PC-9 (cell line): ENCODE measurements around the gene NME7. TPM values are rescaled to one million over a fixed set of nuclear protein-coding genes. Genes with fewer than 3 reads are reported as not detected.

Source experiments
- BruUV-seq: library from RNA; stranded (reverse); fragments of 400-500 nt; replicated peaks from 2 replicates; lab custom pipeline; 2021; lab: Mats Ljungman, UMichigan
- CTCF ChIA-PET: fragments of 300-600 bp; sonication (Branson Sonifier 250); formaldehyde crosslinking; loops from one replicate; lab custom pipeline; 2022; ENCODE audit warnings: antibody characterized with exemption; lab: Charles Lee
- POLR2A ChIA-PET: fragments of 300-600 bp; sonication (Branson Sonifier 250); formaldehyde crosslinking; loops from one replicate; lab custom pipeline; 2022; ENCODE audit warnings: antibody characterized with exemption; ENCODE audit not compliant: unreplicated experiment; lab: Charles Lee
- DNase-seq, 2 experiments: peaks; one replicate each; pipeline versions ENCODE4 v3.0.0 to v3.0.0-alpha.2; 2015 to 2022; ENCODE audit warnings: mixed read lengths in 1 of 2
- H2AFZ ChIP-seq: fragments of 200-600 bp; sonication (generic); 2 replicates; pipeline ENCODE4 v1.8.1; 2017; ENCODE audit warnings: antibody characterized with exemption
- H3F3A ChIP-seq: fragments of 200-600 bp; sonication (generic); 2 replicates; pipeline ENCODE4 v1.8.1; 2017; ENCODE audit warnings: antibody characterized with exemption, mild to moderate bottlenecking, low read depth; ENCODE audit not compliant: insufficient read depth
- H3K27ac ChIP-seq: fragments of 200-600 bp; sonication (generic); 2 replicates; pipeline ENCODE4 v1.6.1; 2016; ENCODE audit warnings: mixed run types
- H3K27me3 ChIP-seq: fragments of 200-600 bp; sonication (generic); 2 replicates; pipeline ENCODE4 v1.6.1; 2016; ENCODE audit warnings: low read depth, mixed run types; ENCODE audit not compliant: insufficient read depth
- H3K36me3 ChIP-seq: fragments of 200-600 bp; sonication (generic); 2 replicates; pipeline ENCODE4 v1.6.1; 2016; ENCODE audit warnings: low read depth, mixed run types
- H3K4me1 ChIP-seq: fragments of 200-600 bp; sonication (generic); replicated peaks from 2 replicates; pipeline ENCODE4 v1.6.1; 2016; ENCODE audit warnings: mixed run types; ENCODE audit not compliant: insufficient read depth
- H3K4me2 ChIP-seq: fragments of 200-600 bp; sonication (generic); 2 replicates; pipeline ENCODE4 v1.6.1; 2017; ENCODE audit warnings: mixed run types
- H3K4me3 ChIP-seq: fragments of 200-600 bp; sonication (generic); 2 replicates; pipeline ENCODE4 v1.6.1; 2016; ENCODE audit warnings: mixed run types
- H3K79me2 ChIP-seq: fragments of 200-600 bp; sonication (generic); 2 replicates; pipeline ENCODE4 v1.6.1; 2017; ENCODE audit warnings: low read depth, mixed run types
- H3K9me2 ChIP-seq: fragments of 200-600 bp; sonication (generic); 2 replicates; pipeline ENCODE4 v1.8.1; 2017; ENCODE audit warnings: mild to moderate bottlenecking; ENCODE audit not compliant: insufficient read depth
- H3K9me3 ChIP-seq: fragments of 200-600 bp; sonication (generic); 2 replicates; pipeline ENCODE4 v1.8.1; 2016; ENCODE audit warnings: low read depth; ENCODE audit not compliant: insufficient read depth
- H4K20me1 ChIP-seq: fragments of 200-600 bp; sonication (generic); 2 replicates; pipeline ENCODE4 v1.8.1; 2017; ENCODE audit not compliant: insufficient read depth
- CTCF ChIP-seq: fragments of 200-600 bp; sonication (generic); conservative IDR thresholded peaks from 2 replicates; pipeline ENCODE4 v1.6.1; 2017; ENCODE audit warnings: mixed run types, antibody characterized with exemption, mild to moderate bottlenecking, moderate library complexity
- EZH2 ChIP-seq: fragments of 200-600 bp; sonication (generic); IDR thresholded peaks from 2 replicates; pipeline ENCODE4 v1.8.0; 2017; ENCODE audit warnings: antibody characterized with exemption, low read depth
- intact Hi-C: fragments of 100-400 bp; cut with micrococcal nuclease; formaldehyde crosslinking; loops from one replicate; pipeline ENCODE4 v1.10.0; 2022; ENCODE audit not compliant: unreplicated experiment
- total RNA-seq: library from RNA; stranded (reverse); gene quantifications from 2 replicates; pipeline ENCODE4 v1.2.3, GENCODE V29; 2021

The NME7 gene
- total RNA-seq, 1 experiment from 2014 or later, result 21.4 TPM

GRCh38 chr1:169106921-169107602 is 260.5 kb downstream of the NME7 start:
- Histone ChIP-seq H3K4me3 (peak overlapping the region; percentile 99), H3K9me3 (no peaks in the 10 kb centered on the region), H3K27me3 (no peaks in the 10 kb centered on the region), H4K20me1 (no peaks in the 10 kb centered on the region), H3K9me2 (no peaks in the 10 kb centered on the region), H3K79me2 (peaks cover 56% of the 10 kb centered on the region), H3K4me1 (peaks cover 53% of the 10 kb centered on the region), H3F3A (peaks cover 32% of the 10 kb centered on the region), H2AFZ (peak overlapping the region; percentile 68), H3K36me3 (peaks cover 11% of the 10 kb centered on the region), H3K27ac (peak overlapping the region; percentile 83), H3K4me2 (peak overlapping the region; percentile 94)
- POLR2A ChIA-PET, result interaction anchor here (0.7 kb wide), 1 partner anchor 46 kb away, joined by 16 read pairs; no protein-coding TSS in a partner anchor
- intact Hi-C loops, result loop anchor here (1.0 to 10.0 kb wide), 5 partner anchors 132 to 805 kb away; partner anchors contain the start of genes BLZF1 and NME7
- CTCF ChIA-PET, result interaction anchor here (0.7 to 1.3 kb wide), 3 partner anchors 470 to 1852 kb away, joined by 3 to 6 read pairs (median 4); no protein-coding TSS in a partner anchor
- TF ChIP-seq EZH2, result no peak
- DNase-seq, result no peak
- BruUV-seq, result no TSS peak

- TF ChIP-seq EZH2 (no peak), CTCF (peak; percentile 72)
- peak within 1 kb of the TSS; percentile 83 for H3K27ac ChIP-seq
- intact Hi-C loops, result loop anchor here (1.0 to 10.0 kb wide), 5 partner anchors 132 to 804 kb away; partner anchors contain the start of genes BLZF1 and NME7
- H3K4me3 ChIP-seq, result peak within 1 kb of the TSS; percentile 99
- H3K9me2 ChIP-seq, result no peaks in the 10 kb centered on the region
- DNase-seq, result peak; percentile 74 to 95
- ChIA-PET CTCF (interaction anchor here (0.7 kb wide), 1 partner anchor 199 kb away, joined by 3 read pairs; no protein-coding TSS in a partner anchor), POLR2A (interaction anchor here (0.6 to 0.8 kb wide), 4 partner anchors 11 to 470 kb away, joined by 3 to 5 read pairs (median 4); no protein-coding TSS in a partner anchor)
- H2AFZ ChIP-seq, result peak within 1 kb of the TSS; percentile 74
- H3F3A ChIP-seq, result peaks cover 25% of the 10 kb centered on the region
- H3K4me1 ChIP-seq, result peaks cover 48% of the 10 kb centered on the region
- H3K79me2 ChIP-seq, result peaks cover 48% of the 10 kb centered on the region
- H4K20me1 ChIP-seq, result no peaks in the 10 kb centered on the region
- peak within 1 kb of the TSS; percentile 94 for H3K4me2 ChIP-seq
- BruUV-seq, result no TSS peak
- H3K27me3 ChIP-seq, result no peaks in the 10 kb centered on the region
- H3K36me3 ChIP-seq, result peaks cover 3% of the 10 kb centered on the region
- no peaks in the 10 kb centered on the region for H3K9me3 ChIP-seq
Observed at GRCh38 chr1:169106095-169106920, 261.3 kb downstream of the NME7 start, which contains the start of gene ATP1B1. Gene ATP1B1 (plus strand): TSS chr1:169106690. CDS start chr1:169106830, 140 bp downstream.

DNA sequence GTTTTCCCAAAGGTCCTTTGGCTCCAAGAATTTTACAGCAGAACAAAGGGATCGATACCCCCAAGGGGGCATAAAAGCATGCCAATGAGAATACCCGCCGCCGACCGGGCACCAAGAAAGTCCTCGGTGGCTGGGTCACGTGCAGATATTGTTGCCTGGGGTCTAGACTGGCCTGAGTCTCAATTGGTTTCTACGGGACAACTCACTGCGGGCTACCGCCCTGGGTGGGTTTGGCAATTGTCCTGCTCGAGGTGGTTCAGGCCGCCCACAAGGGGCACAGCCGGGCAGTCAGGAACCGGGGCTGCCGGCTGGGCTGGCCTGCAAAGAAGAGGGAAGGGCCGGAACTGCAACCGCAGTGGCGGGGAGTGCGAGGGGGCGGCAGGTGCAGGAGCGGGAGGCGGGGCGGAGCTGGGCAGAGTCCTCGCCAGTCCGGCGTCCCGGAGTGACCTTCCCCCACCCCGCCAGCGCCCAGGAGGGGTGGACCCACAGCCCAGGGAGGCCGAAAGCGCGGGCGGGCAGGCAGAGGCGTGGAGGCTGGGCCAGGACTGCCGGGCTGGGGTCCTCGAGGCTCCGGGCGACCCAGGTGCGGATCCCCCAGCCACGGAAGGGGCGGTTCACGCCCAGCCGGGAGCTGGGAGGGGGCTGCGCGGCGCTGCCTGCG is 262.0 kb downstream of the NME7 start:
- ChIA-PET POLR2A (interaction anchor here (0.6 to 0.8 kb wide), 5 partner anchors 10 to 469 kb away, joined by 3 to 5 read pairs (median 3); no protein-coding TSS in a partner anchor), CTCF (interaction anchor here (0.7 kb wide), 1 partner anchor 198 kb away, joined by 3 read pairs; no protein-coding TSS in a partner anchor)
- Histone ChIP-seq H3F3A (peaks cover 25% of the 10 kb centered on the region), H3K9me3 (no peaks in the 10 kb centered on the region), H3K4me3 (peak overlapping the region; percentile 99; the same call in 1 of the 2 replicates), H4K20me1 (no peaks in the 10 kb centered on the region), H3K79me2 (peaks cover 41% of the 10 kb centered on the region), H3K27me3 (no peaks in the 10 kb centered on the region), H3K36me3 (no peaks in the 10 kb centered on the region), H3K4me2 (peak overlapping the region; percentile 84), H2AFZ (peak overlapping the region; percentile 74; the same call in 1 of the 2 replicates), H3K27ac (peak overlapping the region; percentile 49), H3K4me1 (peaks cover 41% of the 10 kb centered on the region), H3K9me2 (no peaks in the 10 kb centered on the region)
- TF ChIP-seq CTCF, result no peak
- TF ChIP-seq EZH2, result no peak
- no TSS peak for BruUV-seq
- DNase-seq, result peak; percentile 83 to 97
- intact Hi-C loops, result loop anchor here (1.0 to 10.0 kb wide), 6 partner anchors 45 to 803 kb away; partner anchors contain the start of genes BLZF1 and NME7
